HepG2 (cell line): ENCODE results near the gene LRRIQ4. TPM values are rescaled to one million over a fixed set of nuclear protein-coding genes. Genes with fewer than 3 reads are reported as not detected.

Experiments
- ATAC-seq: fragments of 200-7000 bp; cut with Tn5 transposase; 3 replicates; pipeline ENCODE4 v1.9.1; 2020; ENCODE audit warnings: mild to moderate bottlenecking, moderate library complexity
- BruUV-seq: library from RNA; stranded (reverse); fragments of 400-500 nt; replicated peaks from 2 replicates; lab custom pipeline; 2021; lab: Mats Ljungman, UMichigan
- CTCF ChIA-PET: fragments of 300-600 bp; formaldehyde crosslinking; extraction: SDS; loops from one replicate; lab custom pipeline; 2021; ENCODE audit warnings: low total read pairs, inconsistent platforms, low intra/inter-chr PET ratio; lab: Yijun Ruan, JAX
- POLR2A ChIA-PET: fragments of 350-600 bp; sonication (Branson Sonifier 250); formaldehyde crosslinking; loops from one replicate; lab custom pipeline; 2020; ENCODE audit warnings: antibody characterized with exemption, inconsistent platforms; lab: Yijun Ruan, JAX
- DNase-seq: peaks from one replicate; pipeline ENCODE4 v3.0.0-alpha.2; 2015; ENCODE audit warnings: low spot score
- FAIRE-seq: peaks from 3 replicates; lab custom pipeline; 2011; peaks lifted over from hg19 to GRCh38; lab: Jason Lieb, UNC
- H2AFZ ChIP-seq: one replicate; pipeline ENCODE4 v1.6.1; 2011; ENCODE audit warnings: low read length, inconsistent platforms
- H3K27ac ChIP-seq: fragments of 300-600 bp; 3 replicates; pipeline ENCODE4 v1.8.0; 2011; ENCODE audit warnings: mixed run types, mild to moderate bottlenecking, mixed read lengths, low read length, inconsistent platforms; ENCODE audit not compliant: insufficient read depth; ENCODE audit errors: extremely low read length
- H3K27me3 ChIP-seq, 2 experiments: fragments of 200-600 bp in 1 of 2; 2 replicates in 1 of 2; 3 replicates in 1 of 2; pipeline versions ENCODE4 v1.6.0 to v1.8.0; 2011; ENCODE audit warnings: low read length in 2 of 2, mild to moderate bottlenecking in 2 of 2, moderate library complexity in 2 of 2, inconsistent platforms in 1 of 2; ENCODE audit not compliant: insufficient read depth in 2 of 2, control insufficient read depth in 1 of 2
- H3K36me3 ChIP-seq, 2 experiments: fragments of 200-600 bp in 1 of 2; replicated peaks in 1 of 2; 2 replicates in 1 of 2; 3 replicates in 1 of 2; pipeline versions ENCODE4 v1.5.1 to v1.8.0; 2011; ENCODE audit warnings: low read length in 2 of 2, inconsistent platforms in 1 of 2; ENCODE audit not compliant: insufficient read depth in 2 of 2, control insufficient read depth in 1 of 2
- H3K4me1 ChIP-seq: 2 replicates; pipeline ENCODE4 v1.5.1; 2012; ENCODE audit warnings: low read length, inconsistent platforms; ENCODE audit not compliant: insufficient read depth
- H3K4me2 ChIP-seq: 2 replicates; pipeline ENCODE4 v1.6.0; 2011; ENCODE audit warnings: low read depth, low read length, inconsistent platforms
- H3K4me3 ChIP-seq, 3 experiments: fragments of 200-600 bp in 1 of 3; sonication (generic), shearing (Covaris generic) in 1 of 3; replicated peaks in 1 of 3; 2 replicates each; pipeline ENCODE4 v1.5.1; 2011 to 2016; ENCODE audit warnings: low read length in 3 of 3, inconsistent platforms in 2 of 3, low read depth in 2 of 3, mild to moderate bottlenecking in 2 of 3, control low read depth in 1 of 3, mixed read lengths in 1 of 3; ENCODE audit not compliant: insufficient read depth in 1 of 3
- H3K79me2 ChIP-seq: one replicate; pipeline ENCODE4 v1.6.1; 2011; ENCODE audit warnings: low read length, inconsistent platforms; ENCODE audit not compliant: insufficient read depth
- H3K9ac ChIP-seq: 2 replicates; pipeline ENCODE4 v1.6.0; 2011; ENCODE audit warnings: mild to moderate bottlenecking, low read depth, low read length, inconsistent platforms; ENCODE audit not compliant: insufficient read depth
- H3K9me3 ChIP-seq: 2 replicates; pipeline ENCODE4 v1.5.1; 2012; ENCODE audit warnings: mild to moderate bottlenecking, low read length
- H4K20me1 ChIP-seq: 2 replicates; pipeline ENCODE4 v1.6.0; 2011; ENCODE audit warnings: inconsistent platforms, mild to moderate bottlenecking, low read length, moderate library complexity; ENCODE audit not compliant: insufficient read depth
- CCAR2 ChIP-seq: fragments of 200-400 bp; formaldehyde crosslinking; optimal IDR thresholded peaks from 2 replicates; pipeline ENCODE3; 2018; ENCODE audit warnings: low read depth, mild to moderate bottlenecking, low read length, moderate library complexity
- HOXA3 ChIP-seq: sonication (generic); formaldehyde crosslinking; IDR thresholded peaks from 2 replicates; pipeline ENCODE4 v1.5.0; 2020; ENCODE audit warnings: missing genetic modification reagents
- KAT8 ChIP-seq: IDR thresholded peaks from 2 replicates; pipeline ENCODE4 v1.6.1; 2016; ENCODE audit warnings: missing genetic modification reagents, missing compliant biosample characterization
- NR0B2 ChIP-seq: sonication (generic); formaldehyde crosslinking; IDR thresholded peaks from 2 replicates; pipeline ENCODE4 v1.4.0; 2020; ENCODE audit warnings: mild to moderate bottlenecking, missing genetic modification reagents
- SMAD1 ChIP-seq: sonication (generic); formaldehyde crosslinking; IDR thresholded peaks from 2 replicates; pipeline ENCODE4 v1.4.0; 2020; ENCODE audit warnings: missing genetic modification reagents, low read depth, mild to moderate bottlenecking, borderline replicate concordance
- TERF1 ChIP-seq: sonication (generic); formaldehyde crosslinking; IDR thresholded peaks from 2 replicates; pipeline ENCODE4 v1.8.0; 2022; ENCODE audit warnings: mild to moderate bottlenecking, missing genetic modification reagents, moderate library complexity
- ZBTB43 ChIP-seq: sonication (generic); formaldehyde crosslinking; conservative IDR thresholded peaks from 2 replicates; pipeline ENCODE4 v1.4.0; 2020; ENCODE audit warnings: missing genetic modification reagents
- ZC3H4 ChIP-seq: sonication (generic); formaldehyde crosslinking; IDR thresholded peaks from 2 replicates; pipeline ENCODE4 v1.4.0; 2020; ENCODE audit warnings: missing genetic modification reagents, borderline replicate concordance
- ZFYVE20 ChIP-seq: sonication (generic); formaldehyde crosslinking; IDR thresholded peaks from 2 replicates; pipeline ENCODE4 v1.8.0; 2023; ENCODE audit warnings: low read depth, mild to moderate bottlenecking, moderate library complexity, missing genetic modification reagents, borderline replicate concordance
- ZKSCAN5 ChIP-seq: sonication (generic); formaldehyde crosslinking; IDR thresholded peaks from 2 replicates; pipeline ENCODE4 v1.5.1; 2020; ENCODE audit warnings: mild to moderate bottlenecking, missing genetic modification reagents
- ZNF367 ChIP-seq: sonication (generic); formaldehyde crosslinking; IDR thresholded peaks from 2 replicates; pipeline ENCODE4 v1.4.0; 2020; ENCODE audit warnings: missing genetic modification reagents, borderline replicate concordance
- ZNF547 ChIP-seq: sonication (generic); formaldehyde crosslinking; IDR thresholded peaks from 2 replicates; pipeline ENCODE4 v1.5.1; 2020; ENCODE audit warnings: mild to moderate bottlenecking, missing genetic modification reagents
- ZNF891 ChIP-seq: sonication (generic); formaldehyde crosslinking; IDR thresholded peaks from 2 replicates; pipeline ENCODE4 v1.5.0; 2020; ENCODE audit warnings: mild to moderate bottlenecking, missing genetic modification reagents
- ZSCAN29 ChIP-seq: sonication (generic); formaldehyde crosslinking; conservative IDR thresholded peaks from 2 replicates; pipeline ENCODE4 v1.4.0; 2020; ENCODE audit warnings: mild to moderate bottlenecking, missing genetic modification reagents
- WGBS: methylation state at CpG from one replicate; pipeline ENCODE4 v1.1.6; 2017; ENCODE audit warnings: low lambda C conversion rate; 5-methylcytosine and 5-hydroxymethylcytosine counted together
- in situ Hi-C: cut with HindIII; loops from 2 replicates; pipeline ENCODE4 v1.10.0; 2017; ENCODE audit warnings: low pct_unique_long_range_greater_than_20kb; ENCODE audit not compliant: extremely low pct_ligation_motif_present
- intact Hi-C: fragments of 100-400 bp; cut with micrococcal nuclease; formaldehyde crosslinking; loops from one replicate; pipeline ENCODE4 v1.10.0; 2022; ENCODE audit not compliant: unreplicated experiment
- polyA plus RNA-seq, 8 experiments: library from polyadenylated mRNA; depleted of rRNA in 3 of 8; stranded (reverse) in 7 of 8; unstranded in 1 of 8; fragments of >200 nt; fragmentation: Illumina TruSeq in 4 of 8; extraction: Trizol in 4 of 8; gene quantifications; 2 replicates each; pipeline versions ENCODE4 v1.2.1 to v1.2.3, GENCODE V29; 2011 to 2016; ENCODE audit warnings: low read depth in 4 of 8, missing spikeins in 1 of 8, mixed read lengths in 1 of 8; ENCODE audit not compliant: insufficient read depth in 1 of 8
- total RNA-seq, 5 experiments: library from RNA; depleted of rRNA; stranded (reverse); fragments of >200 nt; fragmentation: Illumina TruSeq; extraction: Trizol; gene quantifications; 2 replicates each; pipeline ENCODE4 v1.2.3, GENCODE V29; 2016; ENCODE audit warnings: low read depth in 1 of 5
- TF ChIP-seq, protein P1 (sequence below): sonication (generic); formaldehyde crosslinking; IDR thresholded peaks from 2 replicates; pipeline ENCODE4 v1.4.0; 2020; ENCODE audit warnings: mild to moderate bottlenecking, missing genetic modification reagents, borderline replicate concordance
- TF ChIP-seq, protein P2 (sequence below): sonication (generic); formaldehyde crosslinking; IDR thresholded peaks from 2 replicates; pipeline ENCODE4 v1.9.0; 2021; ENCODE audit warnings: missing genetic modification reagents, mild to moderate bottlenecking, borderline replicate concordance

The LRRIQ4 gene
- total and polyA plus RNA-seq, 2 of the 13 experiments (the other 11 are each of a cell fraction or from before 2014, with no cell fraction given) = not detected

GRCh38 chr3:169842960-169843359 is 30.3 kb downstream of the LRRIQ4 start:
- Histone ChIP-seq H3K4me1 (no peaks in the 10 kb centered on the region), H3K9ac (no peak overlapping the region), H3K9me3 (no peaks in the 10 kb centered on the region), H2AFZ (no peak overlapping the region), H3K36me3 (no peaks in the 10 kb centered on the region), H3K4me2 (no peak overlapping the region), H3K27ac (no peak overlapping the region), H3K79me2 (no peaks in the 10 kb centered on the region), H3K27me3 (no peaks in the 10 kb centered on the region), H3K4me3 (no peak overlapping the region), H4K20me1 (no peaks in the 10 kb centered on the region)
- WGBS = 60% methylated on average over 1 of the region's 3 CpGs
- DNase-seq (no peak), ATAC-seq (no peak), FAIRE-seq (no peak)
- TF ChIP-seq TERF1 (no peak), ZNF891 (CRISPR knock-in tag) (no peak), CCAR2 (no peak), NR0B2 (CRISPR knock-in tag) (no peak), ZKSCAN5 (CRISPR knock-in tag) (no peak), ZNF367 (CRISPR knock-in tag) (no peak), ZC3H4 (CRISPR knock-in tag) (no peak), KAT8 (CRISPR knock-in tag) (no peak), SMAD1 (CRISPR knock-in tag) (no peak), ZSCAN29 (CRISPR knock-in tag) (no peak), ZNF547 (CRISPR knock-in tag) (no peak), HOXA3 (no peak), ZFYVE20 (CRISPR knock-in tag) (no peak), ZBTB43 (CRISPR knock-in tag) (no peak)
- TF ChIP-seq, protein P1, sequence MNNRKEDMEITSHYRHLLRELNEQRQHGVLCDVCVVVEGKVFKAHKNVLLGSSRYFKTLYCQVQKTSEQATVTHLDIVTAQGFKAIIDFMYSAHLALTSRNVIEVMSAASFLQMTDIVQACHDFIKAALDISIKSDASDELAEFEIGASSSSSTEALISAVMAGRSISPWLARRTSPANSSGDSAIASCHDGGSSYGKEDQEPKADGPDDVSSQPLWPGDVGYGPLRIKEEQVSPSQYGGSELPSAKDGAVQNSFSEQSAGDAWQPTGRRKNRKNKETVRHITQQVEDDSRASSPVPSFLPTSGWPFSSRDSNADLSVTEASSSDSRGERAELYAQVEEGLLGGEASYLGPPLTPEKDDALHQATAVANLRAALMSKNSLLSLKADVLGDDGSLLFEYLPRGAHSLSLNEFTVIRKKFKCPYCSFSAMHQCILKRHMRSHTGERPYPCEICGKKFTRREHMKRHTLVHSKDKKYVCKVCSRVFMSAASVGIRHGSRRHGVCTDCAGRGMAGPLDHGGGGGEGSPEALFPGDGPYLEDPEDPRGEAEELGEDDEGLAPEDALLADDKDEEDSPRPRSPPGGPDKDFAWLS (CRISPR knock-in tag) = no peak
- TF ChIP-seq, protein P2, sequence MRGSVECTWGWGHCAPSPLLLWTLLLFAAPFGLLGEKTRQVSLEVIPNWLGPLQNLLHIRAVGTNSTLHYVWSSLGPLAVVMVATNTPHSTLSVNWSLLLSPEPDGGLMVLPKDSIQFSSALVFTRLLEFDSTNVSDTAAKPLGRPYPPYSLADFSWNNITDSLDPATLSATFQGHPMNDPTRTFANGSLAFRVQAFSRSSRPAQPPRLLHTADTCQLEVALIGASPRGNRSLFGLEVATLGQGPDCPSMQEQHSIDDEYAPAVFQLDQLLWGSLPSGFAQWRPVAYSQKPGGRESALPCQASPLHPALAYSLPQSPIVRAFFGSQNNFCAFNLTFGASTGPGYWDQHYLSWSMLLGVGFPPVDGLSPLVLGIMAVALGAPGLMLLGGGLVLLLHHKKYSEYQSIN = no peak
- in situ Hi-C loops = no loop called here
- intact Hi-C loops = no loop called here
- BruUV-seq = no TSS peak
- CTCF ChIA-PET = no interaction called here
- POLR2A ChIA-PET = no interaction called here
